Liver (tissue), 9 donors: ENCODE results near the gene CAPN10. TPM values are rescaled to one million over a fixed set of nuclear protein-coding genes. Genes with fewer than 3 reads are reported as not detected.

Source experiments
- DNase-seq: peaks from one replicate; pipeline ENCODE4 v3.0.0-alpha.2; 2017; ENCODE audit warnings: low spot score
- H3K27ac ChIP-seq, 2 donors: one replicate each; pipeline ENCODE4 v1.7.0; 2013; ENCODE audit warnings: inconsistent platforms in 2 of 2, low read length in 2 of 2, control low read depth in 1 of 2, low read depth in 1 of 2, mild to moderate bottlenecking in 1 of 2
- H3K27me3 ChIP-seq, 4 donors: one replicate each; pipeline versions ENCODE4 v1.6.1 to v1.7.0; 2013; ENCODE audit warnings: low read length in 3 of 4, inconsistent platforms in 1 of 4, mild to moderate bottlenecking in 1 of 4, moderate library complexity in 1 of 4; ENCODE audit not compliant: control insufficient read depth in 4 of 4, insufficient read depth in 4 of 4
- H3K36me3 ChIP-seq, 4 donors: one replicate each; pipeline versions ENCODE4 v1.6.1 to v1.7.0; 2013; ENCODE audit warnings: low read length in 3 of 4, mild to moderate bottlenecking in 3 of 4, low read depth in 1 of 4, moderate library complexity in 1 of 4; ENCODE audit not compliant: control insufficient read depth in 4 of 4, insufficient read depth in 3 of 4
- H3K4me1 ChIP-seq, 4 donors: one replicate each; pipeline versions ENCODE4 v1.6.1 to v1.7.0; 2013; ENCODE audit warnings: low read length in 3 of 4, mild to moderate bottlenecking in 3 of 4, moderate library complexity in 1 of 4; ENCODE audit not compliant: control insufficient read depth in 4 of 4, insufficient read depth in 4 of 4
- H3K4me3 ChIP-seq, 3 donors: one replicate each; pipeline versions ENCODE4 v1.6.1 to v1.7.0; 2013; ENCODE audit warnings: low read length in 3 of 3, control low read depth in 1 of 3, low read depth in 1 of 3, mild to moderate bottlenecking in 1 of 3
- H3K9ac ChIP-seq, 2 donors: one replicate each; pipeline ENCODE4 v1.7.0; 2013; ENCODE audit warnings: low read length in 2 of 2, mild to moderate bottlenecking in 2 of 2, moderate library complexity in 2 of 2, control low read depth in 1 of 2, low read depth in 1 of 2
- H3K9me3 ChIP-seq, 4 donors: one replicate each; pipeline versions ENCODE4 v1.6.1 to v1.7.0; 2013; ENCODE audit warnings: low read length in 3 of 4; ENCODE audit not compliant: control insufficient read depth in 4 of 4
- ATF3 ChIP-seq: IDR thresholded peaks from 2 replicates; pipeline ENCODE4 v1.6.1; 2016; ENCODE audit warnings: antibody characterized with exemption
- CTCF ChIP-seq: fragments of 150-350 bp; IDR thresholded peaks from 2 replicates; pipeline ENCODE4 v1.5.1; 2017; ENCODE audit warnings: improper control_type of control experiment, low read depth, low read length; ENCODE audit not compliant: missing input control
- EGR1 ChIP-seq, 2 donors: IDR thresholded peaks; 2 replicates each; pipeline ENCODE4 v1.6.1; 2016 to 2018; ENCODE audit warnings: antibody characterized with exemption in 2 of 2, low read depth in 2 of 2
- FOXA1 ChIP-seq: IDR thresholded peaks from 2 replicates; pipeline ENCODE4 v1.6.1; 2016; ENCODE audit warnings: antibody characterized with exemption
- FOXA2 ChIP-seq: IDR thresholded peaks from 2 replicates; pipeline ENCODE4 v1.6.1; 2016; ENCODE audit warnings: antibody characterized with exemption
- GABPA ChIP-seq, 2 donors: IDR thresholded peaks in 1 of 2; conservative IDR thresholded peaks in 1 of 2; 2 replicates each; pipeline ENCODE4 v1.6.1; 2016; ENCODE audit warnings: antibody characterized with exemption in 2 of 2, mild to moderate bottlenecking in 1 of 2, moderate library complexity in 1 of 2
- HNF4A ChIP-seq, 2 donors: conservative IDR thresholded peaks; 2 replicates each; pipeline ENCODE4 v1.6.1; 2016; ENCODE audit warnings: antibody characterized with exemption in 2 of 2, mild to moderate bottlenecking in 2 of 2
- HNF4G ChIP-seq: IDR thresholded peaks from 2 replicates; pipeline ENCODE4 v1.6.1; 2016; ENCODE audit warnings: antibody characterized with exemption
- JUND ChIP-seq, 2 donors: IDR thresholded peaks; 2 replicates each; pipeline ENCODE4 v1.6.1; 2016; ENCODE audit warnings: antibody characterized with exemption in 2 of 2
- MAX ChIP-seq: IDR thresholded peaks from 2 replicates; pipeline ENCODE4 v1.6.1; 2016; ENCODE audit warnings: antibody characterized with exemption
- NR2F2 ChIP-seq: IDR thresholded peaks from 2 replicates; pipeline ENCODE4 v1.6.1; 2016; ENCODE audit warnings: antibody characterized with exemption
- RAD21 ChIP-seq, 2 donors: IDR thresholded peaks; 2 replicates each; pipeline ENCODE4 v1.6.1; 2016; ENCODE audit warnings: antibody characterized with exemption in 2 of 2, mild to moderate bottlenecking in 2 of 2
- RXRA ChIP-seq, 2 donors: IDR thresholded peaks; 2 replicates each; pipeline ENCODE4 v1.6.1; 2017 to 2018; ENCODE audit warnings: antibody characterized with exemption in 2 of 2, mild to moderate bottlenecking in 1 of 2
- SP1 ChIP-seq: IDR thresholded peaks from 2 replicates; pipeline ENCODE4 v1.6.1; 2018; ENCODE audit warnings: antibody characterized with exemption, mild to moderate bottlenecking
- TAF1 ChIP-seq: conservative IDR thresholded peaks from 2 replicates; pipeline ENCODE4 v1.6.1; 2016; ENCODE audit warnings: antibody characterized with exemption, mild to moderate bottlenecking
- YY1 ChIP-seq: IDR thresholded peaks from 2 replicates; pipeline ENCODE4 v1.6.1; 2016; ENCODE audit warnings: antibody characterized with exemption, mild to moderate bottlenecking
- ZBTB33 ChIP-seq: IDR thresholded peaks from 2 replicates; pipeline ENCODE4 v1.6.1; 2016; ENCODE audit warnings: antibody characterized with exemption
- WGBS: extraction: QIAGEN DNeasy Blood & Tissue Kit; methylation state at CpG from one replicate; pipeline ENCODE4 v1.1.7; 2013; 5-methylcytosine and 5-hydroxymethylcytosine counted together
- polyA plus RNA-seq, 2 donors: library from polyadenylated mRNA; stranded (reverse) in 1 of 2; unstranded in 1 of 2; fragments of 200-250 nt in 1 of 2; fragments of >200 nt in 1 of 2; fragmentation: Nextera tagmentation in 1 of 2; extraction: Ambion mirVana in 1 of 2; gene quantifications; one replicate each; pipeline versions ENCODE4 v1.2.1 to v1.2.3, GENCODE V29; 2013 to 2015
- total RNA-seq, 2 donors: library from RNA; depleted of rRNA; stranded (reverse); fragments of >200 nt; gene quantifications; one replicate each; pipeline ENCODE4 v1.2.3, GENCODE V29; 2014
- TF ChIP-seq, protein P1 (sequence below): IDR thresholded peaks from 2 replicates; pipeline ENCODE4 v1.6.1; 2016; ENCODE audit warnings: antibody characterized with exemption, mild to moderate bottlenecking
- donor health status: healthy.
- donor health status: healthy.
- donor health status: healthy.
- donor health status: healthy.
- donor health status: healthy.

Gene CAPN10
- total and polyA plus RNA-seq, 4 donors, result 4.8 to 11.3 (median 6.5) TPM

- no peak for DNase-seq
- H3K27ac ChIP-seq, result peak overlapping the region; percentile 70 to 82
- 43% methylated on average over 26 of the region's 26 CpGs for WGBS
These were observed 19.2 kb upstream of the CAPN10 start for GRCh38 chr2:240567137-240567871.

More at GRCh38 chr2:240567137-240567871, 19.2 kb upstream of the CAPN10 start:
- H3K4me3 ChIP-seq, result peak overlapping the region; percentile 45 to 82 (median 77)
- H3K4me1 ChIP-seq, result peaks cover 24 to 42% (median 35%) of the 10 kb centered on the region in 4 donors
- H3K27me3 ChIP-seq, result no peaks in the 10 kb centered on the region
- peaks cover 0 to 2% (median 0%) of the 10 kb centered on the region in 4 donors for H3K36me3 ChIP-seq
- TF ChIP-seq RXRA (IDR thresholded peaks at IDR 0.05), result no peak
- no peak for TF ChIP-seq TAF1
- no peak for TF ChIP-seq YY1
- no peak for TF ChIP-seq ZBTB33
- no peak for TF ChIP-seq HNF4G
- no peak for TF ChIP-seq CTCF
- TF ChIP-seq JUND (IDR thresholded peaks at IDR 0.05), result no peak
- TF ChIP-seq NR2F2, result no peak
- no peak for TF ChIP-seq RAD21 (IDR thresholded peaks at IDR 0.05)
- TF ChIP-seq, protein P1, sequence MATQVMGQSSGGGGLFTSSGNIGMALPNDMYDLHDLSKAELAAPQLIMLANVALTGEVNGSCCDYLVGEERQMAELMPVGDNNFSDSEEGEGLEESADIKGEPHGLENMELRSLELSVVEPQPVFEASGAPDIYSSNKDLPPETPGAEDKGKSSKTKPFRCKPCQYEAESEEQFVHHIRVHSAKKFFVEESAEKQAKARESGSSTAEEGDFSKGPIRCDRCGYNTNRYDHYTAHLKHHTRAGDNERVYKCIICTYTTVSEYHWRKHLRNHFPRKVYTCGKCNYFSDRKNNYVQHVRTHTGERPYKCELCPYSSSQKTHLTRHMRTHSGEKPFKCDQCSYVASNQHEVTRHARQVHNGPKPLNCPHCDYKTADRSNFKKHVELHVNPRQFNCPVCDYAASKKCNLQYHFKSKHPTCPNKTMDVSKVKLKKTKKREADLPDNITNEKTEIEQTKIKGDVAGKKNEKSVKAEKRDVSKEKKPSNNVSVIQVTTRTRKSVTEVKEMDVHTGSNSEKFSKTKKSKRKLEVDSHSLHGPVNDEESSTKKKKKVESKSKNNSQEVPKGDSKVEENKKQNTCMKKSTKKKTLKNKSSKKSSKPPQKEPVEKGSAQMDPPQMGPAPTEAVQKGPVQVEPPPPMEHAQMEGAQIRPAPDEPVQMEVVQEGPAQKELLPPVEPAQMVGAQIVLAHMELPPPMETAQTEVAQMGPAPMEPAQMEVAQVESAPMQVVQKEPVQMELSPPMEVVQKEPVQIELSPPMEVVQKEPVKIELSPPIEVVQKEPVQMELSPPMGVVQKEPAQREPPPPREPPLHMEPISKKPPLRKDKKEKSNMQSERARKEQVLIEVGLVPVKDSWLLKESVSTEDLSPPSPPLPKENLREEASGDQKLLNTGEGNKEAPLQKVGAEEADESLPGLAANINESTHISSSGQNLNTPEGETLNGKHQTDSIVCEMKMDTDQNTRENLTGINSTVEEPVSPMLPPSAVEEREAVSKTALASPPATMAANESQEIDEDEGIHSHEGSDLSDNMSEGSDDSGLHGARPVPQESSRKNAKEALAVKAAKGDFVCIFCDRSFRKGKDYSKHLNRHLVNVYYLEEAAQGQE, result no peak
- no peak for TF ChIP-seq MAX
- TF ChIP-seq SP1, result no peak
- no peak for TF ChIP-seq GABPA (IDR thresholded peaks at IDR 0.05 in 1 of 2, conservative IDR thresholded peaks at IDR 0.05 in 1 of 2)
- TF ChIP-seq ATF3, result no peak
- TF ChIP-seq EGR1 (IDR thresholded peaks at IDR 0.05; ENCODE audit: low read depth in 2 of 2), result no peak
- no peak for TF ChIP-seq FOXA1
- TF ChIP-seq HNF4A (conservative IDR thresholded peaks at IDR 0.05), result no peak
- TF ChIP-seq FOXA2, result no peak
- H3K9me3 ChIP-seq, result no peaks in the 10 kb centered on the region
- peak overlapping the region; percentile 22 to 55 for H3K9ac ChIP-seq
